ENCODE results near the gene P2RX3.
"Not testable (repeated sequence)": the region's sequence is repeated elsewhere in the genome, so short reads cannot be mapped to it uniquely, and the experiment has no call there.

Gene P2RX3

GRCh38 chr11:57399972-57400578 lies 61.9 kb downstream of the P2RX3 start:
- no peak for DNase-seq (ENCODE audit: low spot score)

GRCh38 chr11:57402188-57403002 lies 64.2 kb downstream of the P2RX3 start:
- no peak for DNase-seq (ENCODE audit: low spot score)

- DNase-seq (ENCODE audit: low spot score), result not testable (repeated sequence)
Measured at GRCh38 chr11:57403003-57403801, 65.0 kb downstream of the P2RX3 start.

GRCh38 chr11:57403802-57404147 lies 65.6 kb downstream of the P2RX3 start:
- DNase-seq (ENCODE audit: low spot score), result no peak

- no peak for DNase-seq (ENCODE audit: low spot score)
Measured at GRCh38 chr11:57405271-57405860, 67.2 kb downstream of the P2RX3 start.

- DNase-seq (ENCODE audit: low spot score), result no peak
Measured at GRCh38 chr11:57406337-57406904, 68.3 kb downstream of the P2RX3 start.

- DNase-seq (ENCODE audit: low spot score), result no peak
Measured at GRCh38 chr11:57407010-57407920, 69.1 kb downstream of the P2RX3 start.

- no peak for DNase-seq (ENCODE audit: low spot score)
Measured at GRCh38 chr11:57407941-57408475, 69.9 kb downstream of the P2RX3 start.

GRCh38 chr11:57408771-57409170 lies 70.6 kb downstream of the P2RX3 start:
- no peak for DNase-seq (ENCODE audit: low spot score)

- no peak for DNase-seq (ENCODE audit: low spot score)
Measured at GRCh38 chr11:57409321-57410100, 71.4 kb downstream of the P2RX3 start.

GRCh38 chr11:57410287-57410686 lies 72.1 kb downstream of the P2RX3 start:
- DNase-seq (ENCODE audit: low spot score), result no peak

- DNase-seq (ENCODE audit: low spot score), result no peak
Measured at GRCh38 chr11:57413681-57414080, 75.5 kb downstream of the P2RX3 start.

- no peak for DNase-seq (ENCODE audit: low spot score)
Measured at GRCh38 chr11:57414612-57415212, 76.6 kb downstream of the P2RX3 start.

GRCh38 chr11:57416436-57416835 lies 78.3 kb downstream of the P2RX3 start:
- no peak for DNase-seq (ENCODE audit: low spot score)

GRCh38 chr11:57417056-57417455 lies 78.9 kb downstream of the P2RX3 start:
- DNase-seq (ENCODE audit: low spot score), result no peak

GRCh38 chr11:57418131-57418530 lies 80.0 kb downstream of the P2RX3 start:
- no peak for DNase-seq (ENCODE audit: low spot score)

GRCh38 chr11:57419146-57419545 lies 81.0 kb downstream of the P2RX3 start:
- DNase-seq (ENCODE audit: low spot score), result no peak

- DNase-seq (ENCODE audit: low spot score), result no peak
Measured at GRCh38 chr11:57421066-57421465, 82.9 kb downstream of the P2RX3 start.

GRCh38 chr11:57421805-57422204 lies 83.7 kb downstream of the P2RX3 start:
- DNase-seq (ENCODE audit: low spot score), result no peak

All from hepatic stellate cell (primary cell).